Mesothelial cell of epicardium (in vitro differentiated cells): ENCODE data around the gene DMD. TPM values are rescaled to one million over a fixed set of nuclear protein-coding genes. Genes with fewer than 3 reads are reported as not detected.
A peak's percentile ranks its signal among the peaks of the same experiment; 100 is the strongest.
"Not testable (repeated sequence)": the region's sequence is repeated elsewhere in the genome, so short reads cannot be mapped to it uniquely, and the experiment has no call there.

ENCODE experiments used
- DNase-seq, 2 experiments: peaks; one replicate each; pipeline ENCODE4 v3.0.0; 2021; ENCODE audit warnings: low spot score in 2 of 2; ENCODE audit not compliant: unreplicated experiment in 2 of 2
- H3K27ac Mint-ChIP-seq: 2 replicates; pipeline ENCODE4 v1.8.0; 2021; ENCODE audit warnings: mixed read lengths
- H3K27me3 Mint-ChIP-seq: 2 replicates; pipeline ENCODE4 v1.8.0; 2021; ENCODE audit warnings: low read depth, mixed read lengths
- H3K36me3 Mint-ChIP-seq: 2 replicates; pipeline ENCODE4 v1.8.0; 2021; ENCODE audit warnings: mixed read lengths
- H3K4me1 Mint-ChIP-seq: 2 replicates; pipeline ENCODE4 v1.8.0; 2021; ENCODE audit warnings: mixed read lengths
- H3K4me3 Mint-ChIP-seq: 2 replicates; pipeline ENCODE4 v1.8.0; 2021; ENCODE audit warnings: mild to moderate bottlenecking, moderate library complexity, mixed read lengths
- H3K9me3 Mint-ChIP-seq: 2 replicates; pipeline ENCODE4 v1.8.0; 2021; ENCODE audit warnings: mixed read lengths
- CTCF ChIP-seq: fragments of 200-600 bp; sonication (generic); IDR thresholded peaks from one replicate; pipeline ENCODE4 v1.5.0; 2021; ENCODE audit warnings: antibody characterized with exemption; ENCODE audit not compliant: unreplicated experiment
- total RNA-seq: library from RNA; stranded (reverse); gene quantifications from 3 replicates; pipeline ENCODE4 v1.2.1, GENCODE V29; 2021

DMD gene
- total RNA-seq, 1 donor from 2014 or later = 79.4 TPM

- Mint-ChIP-seq H3K27me3 (no peaks in the 10 kb centered on the region), H3K4me1 (peaks cover 24% of the 10 kb centered on the region), H3K9me3 (peaks cover 8% of the 10 kb centered on the region), H3K27ac (no peak overlapping the region), H3K4me3 (no peak overlapping the region), H3K36me3 (peaks cover 17% of the 10 kb centered on the region)
- TF ChIP-seq CTCF = no peak
- no peak for DNase-seq
Measured at GRCh38 chrX:33194289-33194688, 17.1 kb downstream of the DMD start.

DNA sequence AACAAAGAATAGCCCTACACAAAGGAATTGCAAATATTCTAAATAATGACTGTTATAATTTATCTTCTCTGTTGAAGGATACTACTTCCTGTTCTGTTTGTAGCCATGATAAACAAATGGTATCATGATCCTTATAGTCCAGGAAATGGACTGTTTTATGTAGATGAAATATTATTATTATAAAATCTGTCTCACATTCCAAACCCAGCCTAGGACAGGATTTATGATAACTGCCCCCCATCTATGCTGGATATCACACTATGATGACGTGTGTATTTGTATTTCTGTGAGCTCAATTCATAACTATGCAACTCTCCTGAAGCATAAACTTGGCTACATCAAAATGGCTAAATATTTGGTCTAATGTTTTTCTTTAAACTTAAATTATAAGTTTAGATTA lies 21.3 kb downstream of the DMD start:
- DNase-seq = no peak
- no peaks in the 10 kb centered on the region for H3K36me3 Mint-ChIP-seq
- peaks cover 5% of the 10 kb centered on the region for H3K9me3 Mint-ChIP-seq
- H3K4me1 Mint-ChIP-seq = peaks cover 29% of the 10 kb centered on the region
- H3K4me3 Mint-ChIP-seq = no peak overlapping the region
- H3K27ac Mint-ChIP-seq = peak overlapping the region; percentile 68
- H3K27me3 Mint-ChIP-seq = no peaks in the 10 kb centered on the region
- no peak for TF ChIP-seq CTCF

DNA sequence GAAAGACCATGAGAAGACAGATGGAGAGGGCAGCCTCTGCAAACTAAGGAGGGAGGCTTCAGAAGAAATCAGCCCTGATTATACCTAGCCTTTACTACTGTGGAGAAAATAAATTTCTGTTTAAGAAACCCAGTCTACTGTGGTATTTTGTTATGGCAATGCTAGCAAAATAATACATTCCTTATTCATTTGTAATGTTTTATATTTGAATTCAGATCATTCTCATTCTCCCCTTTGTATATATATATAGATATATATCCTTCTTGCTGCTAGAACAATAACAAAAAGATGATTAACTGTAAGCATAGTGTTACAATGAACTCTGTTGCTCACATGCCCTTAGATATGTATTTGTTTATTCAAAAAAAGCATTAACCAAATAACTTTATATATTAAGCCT lies 22.5 kb downstream of the DMD start:
- no peaks in the 10 kb centered on the region for H3K36me3 Mint-ChIP-seq
- no peak overlapping the region for H3K27ac Mint-ChIP-seq
- no peaks in the 10 kb centered on the region for H3K27me3 Mint-ChIP-seq
- H3K4me3 Mint-ChIP-seq = no peak overlapping the region
- DNase-seq = no peak
- TF ChIP-seq CTCF = no peak
- peaks cover 5% of the 10 kb centered on the region for H3K9me3 Mint-ChIP-seq
- H3K4me1 Mint-ChIP-seq = peaks cover 28% of the 10 kb centered on the region

DNA sequence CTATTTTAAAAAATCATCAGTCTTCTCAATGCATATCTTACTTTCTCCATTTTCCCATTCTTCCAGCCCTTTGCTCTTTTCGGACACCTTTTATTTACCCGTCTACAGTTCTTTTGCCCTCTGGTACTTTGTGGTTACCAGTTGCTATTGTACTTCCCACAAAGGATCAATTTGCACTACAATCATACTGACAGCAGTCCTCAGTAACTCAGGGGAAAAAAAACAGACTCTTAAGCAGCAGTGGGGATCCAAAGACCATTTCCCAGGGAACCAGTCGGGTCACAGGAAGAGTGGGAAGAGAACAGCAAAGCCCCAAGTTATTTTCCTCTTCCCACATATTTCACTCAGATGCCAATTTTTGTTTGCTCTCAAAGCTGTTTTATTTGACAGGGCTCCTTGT lies 23.1 kb downstream of the DMD start:
- H3K27ac Mint-ChIP-seq = peak overlapping the region; percentile 13
- H3K9me3 Mint-ChIP-seq = peaks cover 5% of the 10 kb centered on the region
- peaks cover 34% of the 10 kb centered on the region for H3K4me1 Mint-ChIP-seq
- H3K36me3 Mint-ChIP-seq = no peaks in the 10 kb centered on the region
- no peak overlapping the region for H3K4me3 Mint-ChIP-seq
- no peak for DNase-seq
- H3K27me3 Mint-ChIP-seq = no peaks in the 10 kb centered on the region
- no peak for TF ChIP-seq CTCF

- H3K27me3 Mint-ChIP-seq, H3K36me3 Mint-ChIP-seq, DNase-seq, H3K27ac Mint-ChIP-seq, H3K4me3 Mint-ChIP-seq: not testable (repeated sequence)
- H3K9me3 Mint-ChIP-seq = peaks cover 12% of the 10 kb centered on the region
- H3K4me1 Mint-ChIP-seq = peaks cover 26% of the 10 kb centered on the region
Measured at GRCh38 chrX:33184803-33185202, 26.5 kb downstream of the DMD start.

- TF ChIP-seq CTCF = no peak
- Mint-ChIP-seq H3K27ac (peak overlapping the region; percentile 72), H3K27me3 (no peaks in the 10 kb centered on the region), H3K9me3 (peaks cover 12% of the 10 kb centered on the region), H3K4me1 (peaks cover 14% of the 10 kb centered on the region), H3K36me3 (peaks cover 13% of the 10 kb centered on the region), H3K4me3 (no peak overlapping the region)
- DNase-seq = peak in 1 of 2 experiments; percentile 40
Measured at GRCh38 chrX:33183361-33183760, 28.0 kb downstream of the DMD start.
